PC-3 (cell line): ENCODE results near the gene GRB10. TPM values are rescaled to one million over a fixed set of nuclear protein-coding genes. Genes with fewer than 3 reads are reported as not detected.

Source experiments
- ATAC-seq: fragments of 200-7000 bp; cut with Tn5 transposase; 2 replicates; pipeline ENCODE4 v1.9.1; 2020; ENCODE audit warnings: mild to moderate bottlenecking, moderate library complexity
- BruUV-seq: library from RNA; stranded (reverse); fragments of 400-500 nt; replicated peaks from 2 replicates; lab custom pipeline; 2021; lab: Mats Ljungman, UMichigan
- CTCF ChIA-PET: fragments of 300-600 bp; sonication (Branson Sonifier 250); formaldehyde crosslinking; loops from one replicate; lab custom pipeline; 2022; ENCODE audit warnings: antibody characterized with exemption; lab: Charles Lee
- POLR2A ChIA-PET: fragments of 300-600 bp; sonication (Branson Sonifier 250); formaldehyde crosslinking; loops from one replicate; lab custom pipeline; 2022; ENCODE audit warnings: antibody characterized with exemption; ENCODE audit not compliant: unreplicated experiment; lab: Charles Lee
- DNase-seq: peaks from one replicate; pipeline ENCODE4 v3.0.0-alpha.2; 2015
- H2AFZ ChIP-seq: fragments of 300-600 bp; sonication (generic); 2 replicates; pipeline ENCODE4 v1.6.0; 2016; ENCODE audit warnings: antibody characterized with exemption, low read length
- H3F3A ChIP-seq: fragments of 300-600 bp; sonication (generic); one replicate; pipeline ENCODE4 v1.6.0; 2017; ENCODE audit warnings: antibody characterized with exemption, low read length, control low read depth, mild to moderate bottlenecking; ENCODE audit not compliant: unreplicated experiment
- H3K27ac ChIP-seq: fragments of 300-600 bp; sonication (generic); 2 replicates; pipeline ENCODE4 v1.5.1; 2016; ENCODE audit warnings: mild to moderate bottlenecking, low read length
- H3K27me3 ChIP-seq: fragments of 300-600 bp; sonication (generic); 2 replicates; pipeline ENCODE4 v1.6.1; 2016; ENCODE audit warnings: low read length, mixed read lengths
- H3K36me3 ChIP-seq: fragments of 300-600 bp; sonication (generic); 2 replicates; pipeline ENCODE4 v1.6.1; 2016; ENCODE audit warnings: low read depth, mixed run types, low read length, mixed read lengths
- H3K4me1 ChIP-seq: fragments of 300-600 bp; sonication (generic); 2 replicates; pipeline ENCODE4 v1.5.1; 2016; ENCODE audit warnings: low read length; ENCODE audit not compliant: insufficient read depth
- H3K4me2 ChIP-seq: fragments of 300-600 bp; sonication (generic); 2 replicates; pipeline ENCODE4 v1.6.0; 2016; ENCODE audit warnings: low read length
- H3K4me3 ChIP-seq: fragments of 300-600 bp; sonication (generic); 2 replicates; pipeline ENCODE4 v1.5.1; 2016; ENCODE audit warnings: mild to moderate bottlenecking, low read length, mixed read lengths
- H3K79me2 ChIP-seq: fragments of 300-600 bp; sonication (generic); 2 replicates; pipeline ENCODE4 v1.6.1; 2017; ENCODE audit warnings: low read length, mixed read lengths
- H3K9ac ChIP-seq: fragments of 300-600 bp; sonication (generic); 2 replicates; pipeline ENCODE4 v1.6.0; 2016; ENCODE audit warnings: mild to moderate bottlenecking, low read length
- H3K9me2 ChIP-seq: fragments of 300-600 bp; sonication (generic); replicated peaks from 2 replicates; pipeline ENCODE4 v1.6.1; 2016; ENCODE audit warnings: mixed run types, low read length, mixed read lengths
- H3K9me3 ChIP-seq: fragments of 300-600 bp; sonication (generic); 2 replicates; pipeline ENCODE4 v1.6.1; 2016; ENCODE audit warnings: low read length, mixed read lengths
- H4K20me1 ChIP-seq: fragments of 300-600 bp; sonication (generic); 2 replicates; pipeline ENCODE4 v1.6.1; 2016; ENCODE audit warnings: low read length, mixed read lengths
- CTCF ChIP-seq: fragments of 300-600 bp; sonication (generic); conservative IDR thresholded peaks from 2 replicates; pipeline ENCODE4 v1.5.1; 2017; ENCODE audit warnings: antibody characterized with exemption, low read depth, mild to moderate bottlenecking, low read length
- EZH2 ChIP-seq: fragments of 300-600 bp; sonication (generic); IDR thresholded peaks from one replicate; pipeline ENCODE4 v1.6.1; 2017; ENCODE audit warnings: antibody characterized with exemption, mild to moderate bottlenecking, low read length; ENCODE audit not compliant: unreplicated experiment
- EZH2phosphoT487 ChIP-seq: fragments of 300-600 bp; sonication (generic); IDR thresholded peaks from 2 replicates; pipeline ENCODE4 v1.6.1; 2018; ENCODE audit warnings: mild to moderate bottlenecking, antibody characterized with exemption, low read length, borderline replicate concordance
- intact Hi-C: fragments of 100-400 bp; cut with micrococcal nuclease; formaldehyde crosslinking; loops from 2 replicates; pipeline ENCODE4 v1.9.0; 2023
- total RNA-seq: library from RNA; depleted of rRNA; stranded (reverse); fragments of >200 nt; gene quantifications from 2 replicates; pipeline ENCODE4 v1.2.3, GENCODE V29; 2014

GRB10 gene
- total RNA-seq, 1 experiment from 2014 or later: 61.3 TPM

- intact Hi-C loops: no loop called here
- no peaks in the 10 kb centered on the region for H3K79me2 ChIP-seq
- no peak for TF ChIP-seq EZH2
- no peak for TF ChIP-seq EZH2phosphoT487
- TF ChIP-seq CTCF: no peak
- no TSS peak for BruUV-seq
- H3K9me3 ChIP-seq: no peaks in the 10 kb centered on the region
- ATAC-seq: peak; percentile 23; the same call in 1 of the 2 replicates
- no peaks in the 10 kb centered on the region for H3K27me3 ChIP-seq
- peaks cover 3% of the 10 kb centered on the region; the same call in 1 of the 2 replicates for H3K36me3 ChIP-seq
- H4K20me1 ChIP-seq: no peaks in the 10 kb centered on the region
- H3K4me3 ChIP-seq: no peak overlapping the region
- 0 out of 2 replicates have a peak overlapping the region, but pooled peaks have one; percentile 8 for H3K4me2 ChIP-seq
- no peak overlapping the region for H3K9ac ChIP-seq
- DNase-seq: peak; percentile 84
- no peaks in the 10 kb centered on the region for H3K9me2 ChIP-seq
- H3K4me1 ChIP-seq: peaks cover 20% of the 10 kb centered on the region
- no peak overlapping the region for H2AFZ ChIP-seq
- H3F3A ChIP-seq: no peaks in the 10 kb centered on the region
- H3K27ac ChIP-seq: no peak overlapping the region
- ChIA-PET CTCF (no interaction called here), POLR2A (no interaction called here)
These were observed 97.3 kb downstream of the GRB10 start for GRCh38 chr7:50685135-50686065.

GRCh38 chr7:50684713-50685075, 98.0 kb downstream of the GRB10 start:
- Histone ChIP-seq H3K9ac (no peak overlapping the region), H3K27me3 (no peaks in the 10 kb centered on the region), H4K20me1 (no peaks in the 10 kb centered on the region), H3F3A (no peaks in the 10 kb centered on the region), H3K9me2 (no peaks in the 10 kb centered on the region), H3K4me2 (no peak overlapping the region), H3K27ac (no peak overlapping the region), H2AFZ (no peak overlapping the region), H3K79me2 (no peaks in the 10 kb centered on the region), H3K36me3 (peaks cover 3% of the 10 kb centered on the region; the same call in 1 of the 2 replicates), H3K4me1 (peaks cover 20% of the 10 kb centered on the region), H3K4me3 (no peak overlapping the region), H3K9me3 (no peaks in the 10 kb centered on the region)
- ATAC-seq (no peak), DNase-seq (no peak)
- BruUV-seq: no TSS peak
- CTCF ChIA-PET: no interaction called here
- POLR2A ChIA-PET: no interaction called here
- intact Hi-C loops: no loop called here
- no peak for TF ChIP-seq CTCF
- TF ChIP-seq EZH2: no peak
- TF ChIP-seq EZH2phosphoT487: no peak
